AG10803 (cell line): ENCODE results near the gene EPB41L2.

ENCODE experiments used
- DNase-seq: peaks from one replicate; pipeline ENCODE4 v3.0.0; 2010; ENCODE audit warnings: low read depth
- H3K4me3 ChIP-seq: 2 replicates; pipeline ENCODE4 v1.5.1; 2011; ENCODE audit warnings: mild to moderate bottlenecking, low read length, control low read depth
- TF ChIP-seq, protein P1 (sequence below): conservative IDR thresholded peaks from 2 replicates; pipeline ENCODE4 v1.5.1; 2011; ENCODE audit warnings: mild to moderate bottlenecking, low read length, control low read depth, inconsistent platforms

EPB41L2 gene

DNA sequence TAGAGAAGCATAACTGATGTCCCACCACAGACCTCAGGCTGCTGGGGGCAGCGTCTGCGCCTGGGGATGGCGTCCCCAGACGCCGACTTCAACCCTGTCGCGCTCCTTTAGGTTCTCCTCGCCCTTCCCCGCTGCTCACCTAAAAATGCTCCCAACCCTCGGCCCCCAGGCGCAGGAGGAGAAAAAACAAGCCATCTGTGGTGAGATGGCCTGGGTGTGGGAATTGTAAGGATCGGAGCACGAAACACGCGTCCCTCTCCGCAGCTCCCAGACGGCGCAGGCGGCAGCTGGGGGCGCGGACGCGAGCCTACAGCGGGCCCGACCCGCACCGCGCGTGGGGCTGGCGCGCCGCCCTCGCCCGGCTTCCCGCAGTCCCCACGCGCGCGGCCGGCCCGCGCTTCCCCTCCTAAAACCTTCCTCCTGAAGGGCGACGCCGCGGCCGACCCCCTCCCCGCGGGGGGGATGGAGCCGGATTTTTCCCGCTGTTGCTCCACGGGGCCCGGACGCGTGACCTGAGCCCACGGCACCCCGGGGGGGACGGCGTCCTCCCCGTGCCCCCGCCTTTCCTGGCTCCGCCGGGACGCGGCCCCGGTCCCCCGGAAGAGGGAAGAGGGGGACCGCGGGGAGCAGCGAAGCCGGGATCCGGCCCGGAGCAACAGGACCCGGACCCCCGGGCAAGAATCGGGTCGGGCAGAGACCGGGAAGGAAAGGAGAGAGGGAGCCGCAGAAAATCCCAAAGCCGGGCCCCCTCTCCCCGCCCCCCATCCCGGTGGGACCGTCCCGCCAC, 611 bp downstream of the EPB41L2 start:
- no peak for DNase-seq
- TF ChIP-seq, protein P1, sequence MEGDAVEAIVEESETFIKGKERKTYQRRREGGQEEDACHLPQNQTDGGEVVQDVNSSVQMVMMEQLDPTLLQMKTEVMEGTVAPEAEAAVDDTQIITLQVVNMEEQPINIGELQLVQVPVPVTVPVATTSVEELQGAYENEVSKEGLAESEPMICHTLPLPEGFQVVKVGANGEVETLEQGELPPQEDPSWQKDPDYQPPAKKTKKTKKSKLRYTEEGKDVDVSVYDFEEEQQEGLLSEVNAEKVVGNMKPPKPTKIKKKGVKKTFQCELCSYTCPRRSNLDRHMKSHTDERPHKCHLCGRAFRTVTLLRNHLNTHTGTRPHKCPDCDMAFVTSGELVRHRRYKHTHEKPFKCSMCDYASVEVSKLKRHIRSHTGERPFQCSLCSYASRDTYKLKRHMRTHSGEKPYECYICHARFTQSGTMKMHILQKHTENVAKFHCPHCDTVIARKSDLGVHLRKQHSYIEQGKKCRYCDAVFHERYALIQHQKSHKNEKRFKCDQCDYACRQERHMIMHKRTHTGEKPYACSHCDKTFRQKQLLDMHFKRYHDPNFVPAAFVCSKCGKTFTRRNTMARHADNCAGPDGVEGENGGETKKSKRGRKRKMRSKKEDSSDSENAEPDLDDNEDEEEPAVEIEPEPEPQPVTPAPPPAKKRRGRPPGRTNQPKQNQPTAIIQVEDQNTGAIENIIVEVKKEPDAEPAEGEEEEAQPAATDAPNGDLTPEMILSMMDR, result no peak
- H3K4me3 ChIP-seq, result peak overlapping the region; percentile 91

DNA sequence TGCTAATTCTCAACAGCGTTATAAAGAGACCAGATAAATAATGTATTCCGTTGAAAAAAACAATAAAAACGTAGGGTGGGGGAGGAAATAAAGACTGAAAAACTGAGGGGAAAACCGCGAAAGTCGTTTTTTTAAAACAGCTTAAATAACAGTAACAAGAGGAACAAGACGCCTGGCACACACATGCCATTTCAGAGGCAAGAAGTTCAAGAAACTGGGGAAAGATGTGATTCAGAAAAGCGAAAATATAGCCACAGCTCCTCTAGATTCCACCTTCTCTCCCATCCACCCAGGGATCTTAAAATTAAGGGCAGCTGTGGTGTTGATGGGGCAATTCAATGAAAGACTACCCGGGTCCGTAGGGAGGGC, 1.3 kb downstream of the EPB41L2 start:
- TF ChIP-seq, protein P1, result no peak
- no peak for DNase-seq
- peak overlapping the region; percentile 91 for H3K4me3 ChIP-seq

DNA sequence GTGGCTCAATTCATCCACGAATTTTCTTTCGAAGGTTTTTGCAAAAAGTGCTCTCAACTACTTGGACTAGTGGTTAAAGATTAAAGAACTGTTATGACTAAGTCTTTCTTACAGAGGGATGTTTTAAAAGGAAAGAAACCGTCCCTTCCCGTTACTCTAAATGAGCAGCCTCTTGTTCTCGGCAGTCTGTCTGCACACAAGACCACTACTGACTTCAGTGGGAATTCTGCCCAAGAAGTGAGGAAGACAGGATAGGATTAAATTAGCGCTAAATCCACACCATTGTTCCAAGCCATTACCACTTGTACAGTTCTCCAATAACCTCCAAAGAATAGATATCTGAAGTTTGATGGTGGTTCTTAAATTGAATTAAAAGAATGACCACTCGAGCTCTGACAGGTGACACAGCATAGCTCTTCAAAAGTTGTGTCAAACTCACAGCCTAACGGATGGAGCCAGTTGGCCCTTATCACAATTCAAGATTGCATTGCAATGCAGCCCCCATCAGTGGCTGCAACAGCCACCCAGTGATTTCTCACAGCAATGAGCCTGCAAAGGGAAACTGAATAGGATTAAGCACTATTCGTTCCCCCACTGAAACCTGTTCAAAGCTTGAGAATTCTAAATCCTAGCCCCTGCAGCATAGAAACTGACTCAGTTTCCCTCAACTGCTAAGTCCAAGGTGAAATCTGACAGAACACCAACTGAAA, 1.8 kb downstream of the EPB41L2 start:
- peak overlapping the region; percentile 91 for H3K4me3 ChIP-seq
- peak; percentile 40 for DNase-seq
- TF ChIP-seq, protein P1, result 0 out of 2 replicates have a peak, but pooled peaks have one; percentile 4

DNA sequence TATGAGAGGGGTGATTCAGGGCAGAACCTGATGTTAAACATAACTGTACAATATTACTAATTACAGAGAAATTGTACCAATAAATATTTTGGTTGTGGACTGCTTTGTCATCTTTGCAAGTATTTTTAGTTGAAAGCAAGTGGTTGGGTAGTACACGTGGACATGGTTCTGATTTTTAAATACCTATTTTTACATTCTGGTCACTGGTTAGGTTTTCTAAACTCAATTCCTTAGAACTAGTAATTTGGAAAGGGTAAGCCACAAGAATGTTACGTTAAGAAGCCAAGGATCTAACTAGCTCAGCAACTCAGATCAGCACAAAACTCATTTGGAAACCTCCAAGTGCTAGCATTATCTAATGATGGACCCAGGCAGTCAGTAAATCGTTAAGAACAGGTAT, 2.7 kb downstream of the EPB41L2 start:
- DNase-seq, result peak; percentile 69
- TF ChIP-seq, protein P1, result no peak
- peak overlapping the region; percentile 91 for H3K4me3 ChIP-seq

DNA sequence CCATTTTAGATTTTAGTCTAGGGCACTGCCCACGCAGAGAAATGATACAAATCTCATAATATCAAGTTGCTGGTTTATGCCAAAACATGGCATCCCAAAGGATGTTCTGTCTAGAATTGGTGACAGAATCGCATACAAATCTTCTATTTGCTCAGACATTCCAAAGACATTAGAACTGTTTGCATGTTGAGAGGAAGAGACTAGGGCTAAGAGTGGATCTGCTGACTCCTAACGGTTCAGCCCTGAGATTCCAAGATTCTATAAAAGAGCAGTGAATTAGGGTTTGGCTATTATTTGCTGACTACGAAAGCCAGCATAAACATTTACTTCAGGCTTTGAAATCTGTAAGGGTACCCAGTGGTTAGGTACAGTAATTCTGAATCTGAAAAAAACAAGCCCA, 3.6 kb downstream of the EPB41L2 start:
- TF ChIP-seq, protein P1, result peak; percentile 47
- peak overlapping the region; percentile 1 for H3K4me3 ChIP-seq
- peak; percentile 69 for DNase-seq

DNA sequence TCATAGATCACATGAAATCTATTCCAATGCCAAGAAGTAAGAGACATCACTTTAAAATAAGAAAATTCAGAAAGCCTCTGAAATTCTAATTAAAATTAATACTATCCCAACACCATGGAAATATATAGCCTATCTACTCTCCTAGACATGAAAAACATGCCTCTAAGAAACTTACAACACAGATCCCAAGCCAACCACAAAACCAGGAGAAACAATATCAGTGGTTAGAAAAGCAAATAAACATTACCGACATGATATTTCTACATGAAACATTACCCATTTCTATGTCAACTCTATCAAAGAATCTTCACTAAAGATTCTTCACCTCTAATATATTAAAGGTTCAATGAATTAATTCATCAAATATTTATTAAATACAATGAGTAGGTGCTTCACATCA, 4.8 kb downstream of the EPB41L2 start:
- TF ChIP-seq, protein P1, result no peak
- no peak for DNase-seq
- no peak overlapping the region for H3K4me3 ChIP-seq
